GM12865 (cell line): Measurements from ENCODE around the gene DNM2.

Experiments used
- DNase-seq: peaks from one replicate; pipeline ENCODE4 v3.0.0; 2010; ENCODE audit warnings: low read depth
- H3K4me3 ChIP-seq: 2 replicates; pipeline ENCODE4 v1.5.1; 2011; ENCODE audit warnings: mild to moderate bottlenecking, low read depth, low read length, control low read depth
- CTCF ChIP-seq: IDR thresholded peaks from 2 replicates; pipeline ENCODE4 v1.5.1; 2011; ENCODE audit warnings: low read length, control low read depth, low read depth, inconsistent platforms; ENCODE audit not compliant: insufficient read depth; ENCODE audit errors: missing control alignments

Gene DNM2

GRCh38 chr19:10767726-10768125, 49.8 kb downstream of the DNM2 start:
- TF ChIP-seq CTCF, result no peak

GRCh38 chr19:10768369-10768768, 50.5 kb downstream of the DNM2 start:
- no peak overlapping the region for H3K4me3 ChIP-seq
- TF ChIP-seq CTCF, result no peak
- DNase-seq, result no peak

More at GRCh38 chr19:10767726-10768125, 49.8 kb downstream of the DNM2 start:
- H3K4me3 ChIP-seq, result no peak overlapping the region
- DNase-seq, result no peak

- TF ChIP-seq CTCF, result no peak
- no peak overlapping the region for H3K4me3 ChIP-seq
- no peak for DNase-seq
These were observed 51.1 kb downstream of the DNM2 start for GRCh38 chr19:10768936-10769335.

- no peak for DNase-seq
- no peak for TF ChIP-seq CTCF
- H3K4me3 ChIP-seq, result no peak overlapping the region
These were observed 51.9 kb downstream of the DNM2 start for GRCh38 chr19:10769533-10770491.

GRCh38 chr19:10773969-10774368, 56.1 kb downstream of the DNM2 start:
- no peak overlapping the region for H3K4me3 ChIP-seq
- no peak for TF ChIP-seq CTCF
- peak; percentile 54 for DNase-seq

GRCh38 chr19:10774893-10775292, 57.0 kb downstream of the DNM2 start:
- DNase-seq, result no peak
- no peak for TF ChIP-seq CTCF

More at GRCh38 chr19:10774893-10775292, 57.0 kb downstream of the DNM2 start:
- H3K4me3 ChIP-seq, result no peak overlapping the region
